Fibroblast of villous mesenchyme (primary cell): ENCODE data around the gene POC1A. TPM values are rescaled to one million over a fixed set of nuclear protein-coding genes. Genes with fewer than 3 reads are reported as not detected.

Source experiments
- DNase-seq: peaks from one replicate; pipeline ENCODE4 v3.0.0-alpha.2; 2010; ENCODE audit warnings: low read depth
- H3K4me3 ChIP-seq: 2 replicates; pipeline ENCODE4 v1.5.1; 2011; ENCODE audit warnings: low read depth, mild to moderate bottlenecking, low read length
- total RNA-seq: library from RNA; depleted of rRNA; stranded (reverse); fragments of >200 nt; gene quantifications from 2 replicates; pipeline ENCODE4 v1.2.3, GENCODE V29; 2012
- TF ChIP-seq, protein P1 (sequence below): IDR thresholded peaks from 2 replicates; pipeline ENCODE4 v1.5.1; 2012; ENCODE audit warnings: low read depth, mild to moderate bottlenecking, low read length; ENCODE audit not compliant: insufficient read depth

Gene POC1A
- total RNA-seq, 1 donor, result 5.6 TPM

DNA sequence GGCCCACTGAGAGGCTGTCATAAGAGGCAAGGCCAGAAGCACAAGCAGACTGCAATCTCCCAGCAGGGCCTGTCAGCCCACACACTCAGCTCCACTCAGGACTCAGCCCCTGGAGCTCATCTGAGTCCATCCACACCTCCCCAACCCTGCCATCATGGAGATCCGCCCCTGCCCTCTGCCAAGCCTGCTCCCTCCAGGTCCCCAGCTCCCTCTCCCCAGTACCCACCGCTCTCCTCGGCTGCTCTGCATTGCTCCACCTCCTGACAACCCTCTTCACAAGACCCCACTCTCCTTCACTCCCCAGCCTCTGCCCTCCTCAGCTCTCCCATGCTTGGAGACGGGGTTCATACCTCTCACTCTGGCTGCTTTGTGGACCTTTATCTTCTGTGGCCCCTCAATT is 11.1 kb downstream of the POC1A start:
- DNase-seq, result no peak
- TF ChIP-seq, protein P1, sequence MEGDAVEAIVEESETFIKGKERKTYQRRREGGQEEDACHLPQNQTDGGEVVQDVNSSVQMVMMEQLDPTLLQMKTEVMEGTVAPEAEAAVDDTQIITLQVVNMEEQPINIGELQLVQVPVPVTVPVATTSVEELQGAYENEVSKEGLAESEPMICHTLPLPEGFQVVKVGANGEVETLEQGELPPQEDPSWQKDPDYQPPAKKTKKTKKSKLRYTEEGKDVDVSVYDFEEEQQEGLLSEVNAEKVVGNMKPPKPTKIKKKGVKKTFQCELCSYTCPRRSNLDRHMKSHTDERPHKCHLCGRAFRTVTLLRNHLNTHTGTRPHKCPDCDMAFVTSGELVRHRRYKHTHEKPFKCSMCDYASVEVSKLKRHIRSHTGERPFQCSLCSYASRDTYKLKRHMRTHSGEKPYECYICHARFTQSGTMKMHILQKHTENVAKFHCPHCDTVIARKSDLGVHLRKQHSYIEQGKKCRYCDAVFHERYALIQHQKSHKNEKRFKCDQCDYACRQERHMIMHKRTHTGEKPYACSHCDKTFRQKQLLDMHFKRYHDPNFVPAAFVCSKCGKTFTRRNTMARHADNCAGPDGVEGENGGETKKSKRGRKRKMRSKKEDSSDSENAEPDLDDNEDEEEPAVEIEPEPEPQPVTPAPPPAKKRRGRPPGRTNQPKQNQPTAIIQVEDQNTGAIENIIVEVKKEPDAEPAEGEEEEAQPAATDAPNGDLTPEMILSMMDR, result no peak
- no peak overlapping the region for H3K4me3 ChIP-seq

- DNase-seq, result no peak
- TF ChIP-seq, protein P1, result no peak
- H3K4me3 ChIP-seq, result no peak overlapping the region
These were observed 12.5 kb downstream of the POC1A start for GRCh38 chr3:52141751-52142150.

GRCh38 chr3:52140769-52141168 is 13.5 kb downstream of the POC1A start:
- no peak for DNase-seq
- H3K4me3 ChIP-seq, result no peak overlapping the region
- TF ChIP-seq, protein P1, result no peak

DNA sequence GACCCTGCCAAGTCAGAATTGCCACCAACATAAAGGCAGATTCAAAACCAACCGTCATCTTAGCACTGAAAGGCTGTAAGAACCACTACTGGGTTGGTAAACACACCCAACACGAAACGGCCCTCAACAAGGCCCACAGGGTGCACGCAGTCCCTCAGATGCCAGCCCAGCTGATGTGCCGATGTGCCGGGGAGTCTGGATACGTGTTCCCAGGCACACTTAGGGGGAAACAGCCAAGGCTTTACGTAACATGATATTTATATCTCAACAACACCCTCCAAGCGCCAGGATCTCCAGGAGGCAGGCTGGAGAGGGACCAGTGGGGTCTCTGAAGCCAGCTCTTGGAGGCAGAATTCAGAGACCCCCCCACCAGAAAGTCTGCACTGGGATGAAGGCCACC is 14.2 kb downstream of the POC1A start:
- no peak for DNase-seq
- H3K4me3 ChIP-seq, result no peak overlapping the region
- TF ChIP-seq, protein P1, result no peak

DNA sequence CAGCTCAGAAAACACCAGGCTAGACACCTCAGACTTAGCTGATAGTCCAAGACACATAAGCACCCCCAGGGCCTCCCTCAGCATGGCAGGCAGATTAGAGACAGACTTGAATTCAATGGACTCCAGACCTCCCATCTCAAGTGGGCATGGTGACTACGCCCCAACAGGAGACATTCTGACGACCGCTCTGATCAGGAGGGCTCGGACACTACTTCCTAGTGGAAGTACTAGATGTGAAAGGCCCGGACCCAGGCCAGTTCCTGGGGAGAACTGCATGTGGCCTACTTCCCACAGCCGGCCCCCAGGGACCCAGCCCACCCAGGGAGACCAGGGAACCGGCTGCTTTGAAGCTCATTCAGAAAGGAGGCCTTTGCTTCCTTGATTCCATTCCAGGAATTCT is 16.9 kb downstream of the POC1A start:
- no peak for DNase-seq
- TF ChIP-seq, protein P1, result no peak
- no peak overlapping the region for H3K4me3 ChIP-seq

DNA sequence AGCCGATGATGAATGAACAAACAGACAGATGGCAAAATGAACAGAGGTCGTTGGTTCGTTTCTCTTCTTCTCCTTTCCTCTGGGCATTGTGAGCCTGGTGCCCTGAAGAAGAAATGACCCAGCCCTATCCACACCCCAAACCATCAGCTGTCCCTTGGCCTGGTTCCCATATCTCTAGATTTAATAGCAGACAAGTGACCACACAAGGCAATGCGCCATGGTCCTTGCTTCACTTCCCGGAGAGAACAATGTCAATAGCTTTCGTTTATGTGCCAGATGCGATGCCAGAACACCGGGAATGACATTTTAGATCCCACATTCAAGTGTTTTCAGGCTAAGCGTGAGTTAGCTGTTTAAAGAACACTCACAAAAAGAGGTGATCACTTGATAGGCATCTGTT is 17.7 kb downstream of the POC1A start:
- DNase-seq, result no peak
- TF ChIP-seq, protein P1, result no peak
- H3K4me3 ChIP-seq, result no peak overlapping the region

DNA sequence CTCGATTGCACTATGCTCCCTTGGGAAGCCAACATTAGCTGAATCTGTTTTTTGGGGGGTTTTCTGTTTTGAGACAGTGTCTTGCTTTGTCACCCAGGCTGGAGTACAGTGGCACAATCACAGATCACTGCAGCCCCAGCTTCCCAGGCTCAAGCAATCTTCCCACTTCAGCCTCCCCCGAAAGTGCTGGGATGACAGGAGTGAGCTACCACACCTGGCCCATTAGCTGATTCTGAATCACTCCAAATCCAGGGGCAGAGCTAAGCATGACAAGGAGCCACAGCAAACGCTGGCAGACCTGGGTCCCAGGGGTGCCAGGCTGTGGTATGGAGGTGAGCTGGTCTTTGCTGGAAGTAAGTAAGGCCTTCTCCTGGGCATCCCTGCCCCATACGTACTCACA is 18.9 kb downstream of the POC1A start:
- no peak for DNase-seq
- TF ChIP-seq, protein P1, result no peak

More for the DNA sequence above, 18.9 kb downstream of the POC1A start:
- no peak overlapping the region for H3K4me3 ChIP-seq
